Hematopoietic multipotent progenitor cell treated with erythropoietin and hydrocortisone succinate and interleukin-3 and kit ligand, for 6 days (in vitro differentiated cells): ENCODE measurements around the gene RXRG.

Experiments
- DNase-seq: peaks from one replicate; pipeline ENCODE4 v3.0.0-alpha.2; 2015

RXRG gene

DNA sequence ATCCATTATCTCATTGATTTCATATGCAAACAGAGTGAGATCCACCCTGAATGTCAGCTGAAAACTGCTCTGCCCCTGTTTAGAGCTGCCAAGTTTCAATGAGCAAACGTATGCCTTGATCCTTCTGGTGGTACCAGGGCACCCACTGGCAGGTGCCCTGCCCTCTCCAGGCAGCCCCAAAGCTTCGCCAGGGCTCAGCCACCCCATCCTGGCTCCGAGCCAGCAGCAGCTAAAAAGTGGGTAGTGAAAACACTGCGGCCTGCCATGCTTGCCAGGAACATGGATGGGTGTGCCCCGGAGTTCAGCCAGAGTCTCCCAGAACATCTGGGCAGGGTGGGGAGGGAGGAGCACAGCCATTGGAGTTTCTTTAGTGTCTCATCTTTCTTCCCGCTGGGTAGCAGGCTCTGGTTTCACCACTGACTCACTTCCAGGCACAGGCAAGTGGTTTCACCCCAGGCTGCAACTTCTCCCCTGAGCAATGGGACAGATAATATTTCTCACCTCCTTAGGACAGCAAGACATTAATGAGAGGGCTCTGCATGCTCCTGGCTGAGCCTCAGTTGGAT lies 80.3 kb downstream of the RXRG start:
- DNase-seq = no peak

GRCh38 chr1:165356876-165357275 lies 88.0 kb downstream of the RXRG start:
- DNase-seq = no peak

DNA sequence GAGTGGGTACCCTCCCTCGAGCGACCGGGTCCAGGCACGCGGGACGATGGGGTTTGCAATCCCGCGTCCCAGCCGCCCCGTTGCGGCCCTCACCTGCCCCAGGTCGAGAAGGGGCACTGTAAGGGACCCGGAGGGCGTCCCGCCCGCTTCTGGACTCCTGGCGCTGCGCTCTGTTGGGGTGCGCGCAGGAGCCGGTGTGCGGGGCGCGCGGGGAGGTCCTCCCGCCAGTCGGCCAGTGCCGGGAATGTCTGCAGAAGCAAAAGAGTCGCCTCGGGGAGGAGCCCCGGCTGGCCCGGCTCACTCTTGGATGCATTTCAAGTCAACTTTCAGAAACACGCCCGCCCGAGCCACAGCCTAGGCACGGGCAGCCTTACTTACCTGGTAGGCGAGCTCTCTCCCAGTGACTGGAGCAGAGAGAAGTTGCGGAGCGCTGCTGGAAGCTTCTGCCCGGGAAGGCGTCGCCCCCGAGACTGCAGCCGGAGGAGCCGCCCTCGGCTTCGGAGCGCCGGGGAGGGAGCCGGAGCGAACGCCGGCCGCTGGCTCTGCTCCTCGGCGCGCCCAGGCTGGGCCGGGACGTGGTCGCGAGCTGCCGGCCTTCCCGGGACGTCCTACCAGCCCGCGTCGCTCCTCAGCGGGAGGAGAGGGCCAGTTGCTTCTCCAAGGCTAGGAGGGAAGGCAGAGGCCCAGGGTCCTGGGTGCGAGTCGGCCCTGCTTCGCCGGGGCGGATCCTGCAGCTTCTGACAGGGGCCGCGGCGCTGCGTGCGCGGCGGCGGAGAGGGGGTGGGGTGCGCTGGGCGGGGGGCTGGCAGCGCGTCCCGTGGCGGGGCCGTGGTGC lies 88.7 kb downstream of the RXRG start, which contains the start of gene LMX1A:
TSS of gene LMX1A (minus strand) at position 739 of the 835 bp plus-strand sequence. CDS start 1,156 bp downstream, outside the sequence.
- no peak for DNase-seq

GRCh38 chr1:165355139-165355976 lies 89.6 kb downstream of the RXRG start:
- DNase-seq = no peak

DNA sequence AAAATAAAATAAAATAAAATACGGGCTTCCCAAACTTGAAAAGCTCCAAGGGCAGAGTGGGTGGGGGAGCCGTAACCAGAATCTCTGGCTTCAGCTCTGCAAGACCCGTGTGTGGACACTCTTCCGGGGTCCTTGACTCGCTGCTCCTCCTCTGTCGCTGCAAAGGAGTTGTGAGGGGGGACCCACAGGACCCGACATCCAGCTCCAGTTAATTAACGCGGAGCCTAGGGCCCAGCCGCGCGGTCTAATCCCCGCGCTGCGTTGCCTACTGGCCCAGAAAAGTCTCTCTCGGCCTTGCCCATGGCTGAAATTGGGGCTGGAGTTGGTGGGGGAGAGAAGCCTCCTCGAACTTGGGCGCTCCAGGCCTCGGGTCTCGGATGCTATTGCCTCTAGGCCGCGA lies 90.2 kb downstream of the RXRG start:
- DNase-seq = no peak

DNA sequence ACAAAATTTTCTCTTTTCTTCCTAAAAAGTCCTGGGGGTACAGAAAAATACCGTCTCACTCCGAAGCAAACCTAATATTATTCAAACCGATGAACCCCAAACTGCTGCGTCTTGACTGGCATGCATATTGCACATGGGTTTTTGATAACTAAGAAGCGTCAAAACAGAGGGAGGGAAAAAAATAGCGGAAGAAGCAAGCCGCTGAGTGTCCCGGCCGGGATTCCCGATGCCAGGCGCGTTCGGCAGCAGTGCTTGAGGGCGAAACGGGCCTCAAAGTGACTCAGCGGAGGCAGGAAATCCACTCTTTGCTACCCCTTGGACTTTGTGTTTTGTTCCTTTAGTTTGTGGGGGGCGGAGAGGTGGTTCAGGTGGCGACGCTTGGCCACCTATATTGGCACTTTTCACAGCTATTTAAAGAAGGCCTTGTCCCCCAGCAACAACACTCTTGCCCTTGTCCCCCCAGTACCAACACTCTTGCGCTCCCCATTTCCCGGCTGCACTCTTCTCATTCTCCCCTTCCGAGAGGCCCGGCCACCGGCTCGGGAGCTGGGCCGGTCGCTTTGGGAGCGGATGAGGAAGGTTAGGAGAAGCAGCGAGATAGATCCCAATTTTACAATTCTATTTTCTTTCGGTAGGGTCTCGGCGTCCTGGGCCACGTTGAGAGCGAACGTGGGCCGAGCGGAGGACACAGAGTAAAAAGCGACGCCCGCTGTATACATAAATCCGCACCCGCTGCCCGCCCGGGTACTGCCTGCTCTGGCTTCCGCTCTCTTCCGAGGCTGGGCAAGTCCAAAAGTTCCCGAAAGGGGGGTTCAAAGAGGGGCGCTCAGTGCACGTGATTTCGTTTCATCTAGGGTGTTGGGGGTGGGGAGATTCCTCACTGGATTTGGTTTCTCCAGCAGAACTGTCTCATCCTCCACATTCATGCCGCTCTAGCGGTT lies 90.9 kb downstream of the RXRG start:
- DNase-seq = no peak

GRCh38 chr1:165352442-165353293 lies 92.3 kb downstream of the RXRG start:
- no peak for DNase-seq

- no peak for DNase-seq
These were observed 93.0 kb downstream of the RXRG start for GRCh38 chr1:165351863-165352441.
